GM19099 (cell line): ENCODE results near the gene DNAJC15.

Experiments
- POLR2A ChIP-seq: IDR thresholded peaks from 3 replicates; pipeline ENCODE4 v1.6.1; 2011; ENCODE audit warnings: low read depth; ENCODE audit not compliant: insufficient read length; ENCODE audit errors: extremely low read depth

The DNAJC15 gene

DNA sequence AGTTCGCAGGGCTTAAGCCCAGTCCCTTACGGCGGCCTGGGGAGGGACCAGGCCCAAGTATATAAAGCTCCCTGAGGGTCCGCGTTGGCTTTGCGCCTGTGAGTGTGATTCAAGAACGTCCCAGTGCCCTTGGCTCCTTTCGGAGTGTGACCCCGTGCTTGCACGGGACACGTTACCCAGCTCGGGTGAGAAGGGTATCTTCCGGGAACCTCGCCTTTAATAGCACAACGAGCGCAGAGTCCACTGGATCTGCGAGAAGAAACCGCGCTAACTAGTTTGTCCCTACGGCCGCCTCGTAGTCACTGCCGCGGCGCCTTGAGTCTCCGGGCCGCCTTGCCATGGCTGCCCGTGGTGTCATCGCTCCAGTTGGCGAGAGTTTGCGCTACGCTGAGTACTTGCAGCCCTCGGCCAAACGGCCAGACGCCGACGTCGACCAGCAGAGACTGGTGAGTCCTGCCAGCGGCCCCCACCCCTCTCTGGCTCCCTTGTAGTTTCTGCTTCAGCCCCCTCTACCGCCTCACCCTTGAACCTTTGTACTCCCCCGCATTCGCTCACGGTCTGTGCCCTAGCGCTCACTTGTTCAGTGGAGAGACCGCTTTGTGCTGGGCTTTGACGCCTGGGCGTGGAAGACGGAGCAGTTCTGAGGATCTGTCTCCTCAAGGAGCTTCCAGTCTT lies at the start of gene DNAJC15:
Gene DNAJC15, plus strand, starts transcription at position 298 of the 675 bp plus-strand sequence. Its CDS starts 41 bp downstream, at position 339.
- TF ChIP-seq POLR2A: peak; percentile 88

- TF ChIP-seq POLR2A: no peak
Observed at GRCh38 chr13:42976066-42976465, 47.3 kb upstream of the DNAJC15 start.

DNA sequence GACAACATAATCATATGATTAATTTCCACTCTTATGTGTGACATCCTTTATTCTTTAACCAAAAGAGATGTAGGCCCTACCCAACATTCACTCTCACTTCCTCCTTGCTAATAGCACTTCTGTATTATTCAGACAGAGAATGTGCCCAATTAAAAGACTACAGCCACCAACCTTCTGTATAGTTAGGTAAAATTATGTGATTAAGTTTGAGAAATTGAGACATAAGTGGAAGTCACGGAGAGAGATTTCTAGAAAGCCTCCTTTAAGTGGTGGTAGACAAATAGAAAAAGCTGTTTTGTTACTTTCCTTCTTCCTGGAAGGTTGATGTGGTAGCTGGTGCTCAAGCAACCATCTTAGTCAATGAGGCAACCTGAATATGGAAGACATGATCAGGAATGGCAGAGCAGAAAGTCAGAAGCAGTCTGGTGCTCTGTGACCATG lies 46.1 kb upstream of the DNAJC15 start:
- TF ChIP-seq POLR2A: no peak

- TF ChIP-seq POLR2A: no peak
Observed at GRCh38 chr13:42981317-42981716, 42.1 kb upstream of the DNAJC15 start.

DNA sequence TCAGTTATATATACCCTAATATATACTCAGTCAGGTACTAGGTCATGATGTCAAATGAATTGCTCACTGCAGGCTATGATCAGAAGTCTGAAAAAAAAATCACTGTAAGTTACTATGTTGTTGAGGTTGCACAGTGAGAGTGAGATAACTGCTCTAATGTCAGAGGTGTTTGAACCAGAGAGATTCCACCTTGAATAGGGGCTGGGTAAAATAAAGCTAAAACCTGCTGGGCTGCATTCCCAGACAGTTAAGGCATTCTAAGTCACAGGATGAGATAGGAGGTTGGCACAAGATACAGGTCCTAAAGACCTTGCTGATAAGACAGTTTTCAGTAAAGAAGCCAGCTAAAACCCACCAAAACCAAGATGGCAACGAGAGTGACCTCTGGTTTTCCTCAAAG lies 41.5 kb upstream of the DNAJC15 start:
- TF ChIP-seq POLR2A: no peak

DNA sequence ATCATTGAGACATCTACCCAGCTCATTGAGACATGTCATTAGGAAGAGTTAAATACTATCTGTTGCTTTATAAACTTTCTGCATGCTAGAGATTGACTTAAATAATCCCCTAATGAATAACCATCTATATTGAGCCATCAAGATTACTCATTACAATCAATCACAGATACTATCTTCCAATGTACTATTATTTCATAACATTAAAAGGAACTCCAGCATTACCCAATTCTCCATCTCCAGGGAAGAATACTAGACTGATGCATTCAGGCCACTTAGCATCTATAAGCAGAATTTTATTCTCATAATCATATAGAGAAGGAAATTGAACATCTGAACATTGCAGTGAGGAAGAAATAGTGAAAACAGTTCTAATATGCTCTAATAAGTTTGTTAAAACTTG lies 39.4 kb upstream of the DNAJC15 start:
- no peak for TF ChIP-seq POLR2A

- TF ChIP-seq POLR2A: no peak
Observed at GRCh38 chr13:42984691-42985090, 38.7 kb upstream of the DNAJC15 start.

- TF ChIP-seq POLR2A: no peak
Observed at GRCh38 chr13:42985312-42986175, 37.8 kb upstream of the DNAJC15 start.

- no peak for TF ChIP-seq POLR2A
Observed at GRCh38 chr13:42986176-42986574, 37.2 kb upstream of the DNAJC15 start.

GRCh38 chr13:42990291-42991232 lies 32.8 kb upstream of the DNAJC15 start:
- no peak for TF ChIP-seq POLR2A

DNA sequence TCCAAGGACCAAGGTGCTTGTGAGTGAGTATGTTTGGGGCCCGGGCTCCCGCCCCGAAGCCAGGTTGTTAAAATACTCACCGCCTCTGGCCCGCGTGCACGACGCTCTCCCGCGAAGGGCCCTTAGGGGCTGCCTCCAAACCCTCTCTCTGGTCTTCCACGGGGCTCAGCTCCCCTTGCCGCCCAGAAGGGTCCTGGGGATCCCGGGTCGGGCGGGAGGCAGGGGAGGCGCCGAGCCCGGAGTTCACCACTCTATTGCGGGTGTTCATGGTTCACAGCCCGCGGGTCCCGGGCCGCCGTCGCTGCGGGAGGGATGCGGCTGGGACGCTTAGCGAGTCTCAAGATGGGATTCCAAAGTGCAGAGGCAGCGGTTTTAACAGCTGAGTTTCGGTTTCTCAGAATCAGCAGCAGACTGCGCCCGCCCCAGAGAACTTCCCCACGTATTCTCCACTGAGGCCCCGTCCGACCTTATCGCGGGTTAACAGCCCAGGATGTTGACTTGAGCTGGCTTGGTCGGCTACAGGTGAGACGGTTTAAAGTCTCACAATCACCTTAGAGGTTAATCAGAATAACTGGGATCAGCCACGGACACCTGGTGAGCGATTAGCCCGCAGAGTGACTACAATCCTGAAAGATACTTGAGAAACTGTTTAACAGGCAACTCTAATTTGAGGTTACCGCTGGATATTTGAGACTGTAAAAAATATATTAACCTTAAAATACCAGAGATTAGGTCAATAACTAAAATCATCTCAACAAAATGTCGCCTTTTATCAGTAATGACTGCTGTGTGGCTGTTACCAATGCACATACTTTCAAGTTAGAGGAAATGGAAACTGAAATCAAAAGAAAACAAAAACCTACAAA lies 31.3 kb upstream of the DNAJC15 start, which contains the start of gene EPSTI1:
Gene EPSTI1, minus strand, starts transcription at position 344 of the 866 bp plus-strand sequence. Its CDS starts 76 bp downstream, at position 268.
- TF ChIP-seq POLR2A: peak; percentile 86

GRCh38 chr13:42992764-42993122 lies 30.6 kb upstream of the DNAJC15 start:
- no peak for TF ChIP-seq POLR2A

GRCh38 chr13:42994878-42995277 lies 28.5 kb upstream of the DNAJC15 start:
- no peak for TF ChIP-seq POLR2A

GRCh38 chr13:42996584-42996983 lies 26.8 kb upstream of the DNAJC15 start:
- TF ChIP-seq POLR2A: no peak
